GM23248 (cell line): ENCODE data around the gene SDK2.

Source experiments
- EZH2 ChIP-seq: fragments of 200-600 bp; sonication (generic); IDR thresholded peaks from 2 replicates; pipeline ENCODE4 v1.6.1; 2018; ENCODE audit warnings: antibody characterized with exemption, mild to moderate bottlenecking; ENCODE audit not compliant: insufficient read depth, poor library complexity, severe bottlenecking
- EZH2phosphoT487 ChIP-seq: fragments of 200-600 bp; sonication (generic); IDR thresholded peaks from 2 replicates; pipeline ENCODE4 v1.6.1; 2018; ENCODE audit warnings: antibody characterized with exemption, moderate library complexity, mild to moderate bottlenecking, low read depth; ENCODE audit not compliant: insufficient read depth

DNA sequence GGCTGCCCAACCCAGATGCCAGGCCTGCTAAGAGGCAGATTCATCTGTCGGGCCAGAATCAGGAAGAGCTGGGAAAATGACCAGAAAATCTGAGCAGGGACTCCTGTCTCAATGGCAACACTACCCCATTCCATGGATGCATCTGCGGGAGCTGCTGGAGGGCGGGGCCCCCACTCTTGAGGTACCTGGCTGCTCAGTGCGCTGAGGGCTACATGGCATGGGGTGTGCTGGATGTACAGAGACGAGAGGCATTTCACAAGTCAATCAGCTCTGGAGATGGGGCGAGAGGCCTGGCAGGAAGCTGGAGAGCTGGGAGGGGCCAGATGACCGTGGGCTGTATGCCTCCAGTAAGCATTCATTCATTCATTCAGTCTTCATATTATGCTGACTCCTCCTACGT lies 6.4 kb downstream of the SDK2 start:
- no peak for TF ChIP-seq EZH2
- TF ChIP-seq EZH2phosphoT487 = no peak
